ENCODE results near the gene CYP2D6.
A peak's percentile ranks its signal among the peaks of the same experiment; 100 is the strongest.

- TF ChIP-seq TAF1 (IDR thresholded peaks at IDR 0.05; ENCODE audit: low read depth, low read length) (no peak), PAX5 (IDR thresholded peaks at IDR 0.05; ENCODE audit: insufficient read depth, low read length, severe bottlenecking) (no peak), POLR2A (IDR thresholded peaks at IDR 0.05; ENCODE audit: low read depth, low read length) (no peak), POLR2AphosphoS5 (IDR thresholded peaks at IDR 0.05; ENCODE audit: low read depth, low read length) (no peak), SPI1 (IDR thresholded peaks at IDR 0.05; ENCODE audit: low read depth, low read length) (no peak), POU2F2 (IDR thresholded peaks at IDR 0.05; ENCODE audit: low read depth, low read length) (0 out of 2 replicates have a peak, but pooled peaks have one; percentile 38)
These were observed 38.5 kb upstream of the CYP2D6 start for GRCh38 chr22:42169055-42169469.

Measured in GM12891 (cell line).